Measurements from ENCODE around the gene SUPT20HL1. TPM values are rescaled to one million over a fixed set of nuclear protein-coding genes. Genes with fewer than 3 reads are reported as not detected.

Gene SUPT20HL1
- total and polyA plus RNA-seq, 2 of the 4 experiments (the other 2 are of a cell fraction), result not detected

DNA sequence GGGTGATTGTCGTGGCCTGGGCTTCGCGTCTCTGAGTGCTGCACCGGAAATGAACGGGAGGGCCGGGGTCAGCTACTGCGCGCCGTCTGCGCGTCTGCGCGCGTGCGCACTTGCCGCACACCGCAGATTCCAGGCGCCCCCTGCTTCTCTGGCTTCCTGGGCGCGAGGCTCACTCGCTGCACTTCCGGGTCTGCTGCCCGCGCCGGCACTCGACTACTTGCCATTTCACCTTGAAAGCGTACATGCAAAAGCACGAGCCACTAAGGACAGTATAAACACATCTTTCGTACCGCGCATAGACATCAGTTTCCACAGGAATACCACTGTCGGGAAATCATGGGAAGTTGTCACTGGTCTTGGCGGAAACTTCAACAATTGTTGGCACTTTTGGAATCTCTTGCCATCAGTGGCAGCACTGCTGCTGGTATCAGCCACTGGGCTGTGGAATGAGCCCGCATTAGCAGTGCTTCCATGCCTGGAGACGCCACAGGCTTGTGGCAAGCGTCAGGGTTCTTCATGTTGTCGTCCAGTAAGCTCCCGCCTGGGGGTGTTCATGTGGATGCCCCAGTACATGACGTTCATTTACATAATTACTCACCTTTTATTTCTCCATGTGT, 46.3 kb upstream of the SUPT20HL1 start, which contains the start of gene SUPT20HL2:
SUPT20HL2 (minus strand) TSS at position 51 of the 617 bp plus-strand sequence. CDS start 754 bp downstream, outside the sequence.
- Histone ChIP-seq H3K9me3 (ENCODE audit: control insufficient read depth, insufficient read depth, low read length) (no peaks in the 10 kb centered on the region), H3K4ac (ENCODE audit: low read depth, low read length) (no peak within 1 kb of the TSS), H4K20me1 (ENCODE audit: insufficient read depth, low read length) (no peaks in the 10 kb centered on the region), H2BK5ac (ENCODE audit: low read depth, low read length, poor library complexity, severe bottlenecking) (no peak within 1 kb of the TSS), H2AFZ (replicated peaks; ENCODE audit: low read length, poor library complexity) (no peak within 1 kb of the TSS), H3K4me2 (ENCODE audit: low read depth, low read length) (no peak within 1 kb of the TSS), H3K4me1 (ENCODE audit: control insufficient read depth, insufficient read depth, low read length) (no peaks in the 10 kb centered on the region), H2BK15ac (ENCODE audit: low read depth, low read length) (no peak within 1 kb of the TSS), H4K8ac (ENCODE audit: low read depth in 2 of 2, low read length in 2 of 2) (no peak within 1 kb of the TSS), H3K79me1 (ENCODE audit: low read depth in 1 of 2, low read length in 2 of 2) (no peaks in the 10 kb centered on the region), H3K23ac (ENCODE audit: low read depth, low read length) (no peak within 1 kb of the TSS), H3K36me3 (ENCODE audit: control insufficient read depth, insufficient read depth, low read length) (no peaks in the 10 kb centered on the region), H3K27me3 (ENCODE audit: control insufficient read depth, insufficient read depth, low read length) (peaks cover 14% of the 10 kb centered on the region), H3K4me3 (ENCODE audit: insufficient read depth, low read depth, low read length) (no peak within 1 kb of the TSS), H4K91ac (ENCODE audit: insufficient read depth, low read depth, low read length) (no peak within 1 kb of the TSS), H3K56ac (ENCODE audit: extremely low read depth, insufficient read depth, low read length) (no peak within 1 kb of the TSS), H4K5ac (ENCODE audit: low read depth, low read length) (no peak within 1 kb of the TSS), H3K27ac (ENCODE audit: insufficient read depth, low read length) (no peak within 1 kb of the TSS), H3K9me1 (ENCODE audit: insufficient read depth, low read length) (no peaks in the 10 kb centered on the region), H3K9ac (ENCODE audit: low read depth, low read length) (no peak within 1 kb of the TSS), H3K14ac (replicated peaks; ENCODE audit: low read depth, low read length) (no peak within 1 kb of the TSS), H3K18ac (ENCODE audit: low read depth, low read length) (no peak within 1 kb of the TSS), H2AK9ac (replicated peaks; ENCODE audit: low read depth, low read length, poor library complexity) (no peak within 1 kb of the TSS), H2BK120ac (ENCODE audit: low read depth, low read length) (no peak within 1 kb of the TSS), H2AK5ac (ENCODE audit: low read depth, low read length) (no peak within 1 kb of the TSS), H2BK20ac (ENCODE audit: low read depth, low read length) (no peak within 1 kb of the TSS)
- intact Hi-C loops (cut with micrococcal nuclease) (no loop called here), dilution Hi-C loops (cut with HindIII; ENCODE audit: low sequenced_read_pairs, unreplicated experiment) (no loop called here), in situ Hi-C loops (cut with MboI; ENCODE audit: low sequenced_read_pairs) (no loop called here)
- no TSS peak for BruUV-seq (replicated peaks)
- CTCF ChIA-PET, result no interaction called here
- DNase-seq, result no peak
- WGBS, 2 experiments (ENCODE audit: extremely low coverage in 2 of 2, insufficient read length in 1 of 2), result 92% methylated on average over 25 of the region's 39 CpGs; no CpG with 5 or more reads in 1 of the 2 experiments
- TF ChIP-seq MAFK (IDR thresholded peaks at IDR 0.05; ENCODE audit: low read depth, low read length) (no peak), MXI1 (IDR thresholded peaks at IDR 0.05; ENCODE audit: borderline replicate concordance, low read depth, low read length) (no peak), RFX5 (IDR thresholded peaks at IDR 0.05; ENCODE audit: low read depth, low read length) (no peak), CEBPB (IDR thresholded peaks at IDR 0.05; ENCODE audit: low read depth, low read length) (no peak), POLR2A (IDR thresholded peaks at IDR 0.05; ENCODE audit: low read depth, low read length) (no peak), RCOR1 (IDR thresholded peaks at IDR 0.05; ENCODE audit: insufficient replicate concordance, low read length) (no peak), FOS (IDR thresholded peaks at IDR 0.05; ENCODE audit: low read depth, low read length) (no peak), MAZ (IDR thresholded peaks at IDR 0.05; ENCODE audit: borderline replicate concordance, low read depth, low read length) (no peak), BHLHE40 (IDR thresholded peaks at IDR 0.05; ENCODE audit: low read depth, low read length) (no peak), CHD1 (IDR thresholded peaks at IDR 0.05; ENCODE audit: low read depth, low read length) (no peak), RAD21 (IDR thresholded peaks at IDR 0.05; ENCODE audit: low read length) (no peak), NFE2L2 (IDR thresholded peaks at IDR 0.05; ENCODE audit: low read depth, low read length) (no peak), SMC3 (IDR thresholded peaks at IDR 0.05; ENCODE audit: low read depth, low read length) (no peak)
- TF ChIP-seq, protein P1, sequence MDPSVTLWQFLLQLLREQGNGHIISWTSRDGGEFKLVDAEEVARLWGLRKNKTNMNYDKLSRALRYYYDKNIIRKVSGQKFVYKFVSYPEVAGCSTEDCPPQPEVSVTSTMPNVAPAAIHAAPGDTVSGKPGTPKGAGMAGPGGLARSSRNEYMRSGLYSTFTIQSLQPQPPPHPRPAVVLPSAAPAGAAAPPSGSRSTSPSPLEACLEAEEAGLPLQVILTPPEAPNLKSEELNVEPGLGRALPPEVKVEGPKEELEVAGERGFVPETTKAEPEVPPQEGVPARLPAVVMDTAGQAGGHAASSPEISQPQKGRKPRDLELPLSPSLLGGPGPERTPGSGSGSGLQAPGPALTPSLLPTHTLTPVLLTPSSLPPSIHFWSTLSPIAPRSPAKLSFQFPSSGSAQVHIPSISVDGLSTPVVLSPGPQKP (IDR thresholded peaks at IDR 0.05; ENCODE audit: borderline replicate concordance, low read depth, low read length), result no peak
- TF ChIP-seq, protein P2, sequence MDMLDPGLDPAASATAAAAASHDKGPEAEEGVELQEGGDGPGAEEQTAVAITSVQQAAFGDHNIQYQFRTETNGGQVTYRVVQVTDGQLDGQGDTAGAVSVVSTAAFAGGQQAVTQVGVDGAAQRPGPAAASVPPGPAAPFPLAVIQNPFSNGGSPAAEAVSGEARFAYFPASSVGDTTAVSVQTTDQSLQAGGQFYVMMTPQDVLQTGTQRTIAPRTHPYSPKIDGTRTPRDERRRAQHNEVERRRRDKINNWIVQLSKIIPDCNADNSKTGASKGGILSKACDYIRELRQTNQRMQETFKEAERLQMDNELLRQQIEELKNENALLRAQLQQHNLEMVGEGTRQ (IDR thresholded peaks at IDR 0.05; ENCODE audit: low read depth, low read length), result no peak
- TF ChIP-seq, protein P3, sequence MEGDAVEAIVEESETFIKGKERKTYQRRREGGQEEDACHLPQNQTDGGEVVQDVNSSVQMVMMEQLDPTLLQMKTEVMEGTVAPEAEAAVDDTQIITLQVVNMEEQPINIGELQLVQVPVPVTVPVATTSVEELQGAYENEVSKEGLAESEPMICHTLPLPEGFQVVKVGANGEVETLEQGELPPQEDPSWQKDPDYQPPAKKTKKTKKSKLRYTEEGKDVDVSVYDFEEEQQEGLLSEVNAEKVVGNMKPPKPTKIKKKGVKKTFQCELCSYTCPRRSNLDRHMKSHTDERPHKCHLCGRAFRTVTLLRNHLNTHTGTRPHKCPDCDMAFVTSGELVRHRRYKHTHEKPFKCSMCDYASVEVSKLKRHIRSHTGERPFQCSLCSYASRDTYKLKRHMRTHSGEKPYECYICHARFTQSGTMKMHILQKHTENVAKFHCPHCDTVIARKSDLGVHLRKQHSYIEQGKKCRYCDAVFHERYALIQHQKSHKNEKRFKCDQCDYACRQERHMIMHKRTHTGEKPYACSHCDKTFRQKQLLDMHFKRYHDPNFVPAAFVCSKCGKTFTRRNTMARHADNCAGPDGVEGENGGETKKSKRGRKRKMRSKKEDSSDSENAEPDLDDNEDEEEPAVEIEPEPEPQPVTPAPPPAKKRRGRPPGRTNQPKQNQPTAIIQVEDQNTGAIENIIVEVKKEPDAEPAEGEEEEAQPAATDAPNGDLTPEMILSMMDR (conservative IDR thresholded peaks at IDR 0.05; ENCODE audit: low read depth, low read length), result no peak
- POLR2A ChIA-PET (ENCODE audit: unreplicated experiment), result interaction anchor here (0.6 kb wide), 1 partner anchor 628 kb away, joined by 3 read pairs; no protein-coding TSS in a partner anchor
- no peak for ATAC-seq (ENCODE audit: low read depth)

Measured in IMR-90 (cell line).